Thyroid gland (tissue), 4 donors: ENCODE data around the gene MEX3A.

Experiments
- POLR2A ChIP-seq, 2 donors: fragments of 450-650 bp; IDR thresholded peaks; one replicate each; pipeline ENCODE4 v1.6.1; 2017; ENCODE audit warnings: antibody characterized with exemption in 2 of 2, mild to moderate bottlenecking in 2 of 2, moderate library complexity in 1 of 2
- TF ChIP-seq, protein P1 (sequence below), 6 experiments: fragments of 200-600 bp in 3 of 6; fragments of 450-650 bp in 3 of 6; sonication (generic) in 3 of 6; IDR thresholded peaks; one replicate each; pipeline ENCODE4 v1.5.1; 2016 to 2019; ENCODE audit warnings: antibody characterized with exemption in 6 of 6, mild to moderate bottlenecking in 2 of 6, inconsistent platforms in 1 of 6, moderate library complexity in 1 of 6

DNA sequence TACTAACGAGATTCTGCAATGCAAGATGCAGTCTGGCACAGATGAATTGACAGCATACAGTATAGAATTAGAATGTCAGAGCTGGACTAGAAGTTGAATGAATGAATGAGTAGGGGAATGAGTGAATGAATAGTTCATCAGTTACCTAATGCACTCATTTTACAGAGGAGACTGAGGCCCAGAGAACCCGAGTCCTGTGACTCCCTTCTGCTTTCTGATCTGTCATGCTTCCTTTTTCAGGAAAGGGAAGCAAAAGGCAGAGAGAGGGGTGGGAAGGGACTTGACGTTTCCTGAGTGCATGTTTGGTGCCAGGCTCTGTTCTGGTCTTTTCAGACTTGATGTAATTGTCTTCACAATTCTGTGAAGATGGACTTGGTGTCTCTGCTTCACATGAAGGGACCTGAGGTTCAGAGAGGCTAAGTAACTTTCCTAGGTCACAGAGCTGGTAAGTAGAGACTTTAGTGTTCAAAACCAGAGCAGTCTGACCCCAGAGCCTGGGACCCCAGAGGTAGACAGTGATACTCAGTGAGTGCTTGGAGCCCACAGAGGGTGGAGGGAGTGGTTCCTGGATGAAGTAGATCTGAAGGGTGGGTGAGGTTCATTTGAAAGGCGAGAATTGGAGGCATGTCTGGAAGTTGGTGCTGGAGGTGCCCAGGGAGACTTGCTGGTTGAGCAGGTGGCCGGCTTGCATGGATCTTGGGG lies 8.0 kb upstream of the MEX3A start:
- TF ChIP-seq, protein P1, sequence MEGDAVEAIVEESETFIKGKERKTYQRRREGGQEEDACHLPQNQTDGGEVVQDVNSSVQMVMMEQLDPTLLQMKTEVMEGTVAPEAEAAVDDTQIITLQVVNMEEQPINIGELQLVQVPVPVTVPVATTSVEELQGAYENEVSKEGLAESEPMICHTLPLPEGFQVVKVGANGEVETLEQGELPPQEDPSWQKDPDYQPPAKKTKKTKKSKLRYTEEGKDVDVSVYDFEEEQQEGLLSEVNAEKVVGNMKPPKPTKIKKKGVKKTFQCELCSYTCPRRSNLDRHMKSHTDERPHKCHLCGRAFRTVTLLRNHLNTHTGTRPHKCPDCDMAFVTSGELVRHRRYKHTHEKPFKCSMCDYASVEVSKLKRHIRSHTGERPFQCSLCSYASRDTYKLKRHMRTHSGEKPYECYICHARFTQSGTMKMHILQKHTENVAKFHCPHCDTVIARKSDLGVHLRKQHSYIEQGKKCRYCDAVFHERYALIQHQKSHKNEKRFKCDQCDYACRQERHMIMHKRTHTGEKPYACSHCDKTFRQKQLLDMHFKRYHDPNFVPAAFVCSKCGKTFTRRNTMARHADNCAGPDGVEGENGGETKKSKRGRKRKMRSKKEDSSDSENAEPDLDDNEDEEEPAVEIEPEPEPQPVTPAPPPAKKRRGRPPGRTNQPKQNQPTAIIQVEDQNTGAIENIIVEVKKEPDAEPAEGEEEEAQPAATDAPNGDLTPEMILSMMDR (IDR thresholded peaks at IDR 0.05) = no peak
- TF ChIP-seq POLR2A (IDR thresholded peaks at IDR 0.05) = no peak
